GM19328 (cell line): ENCODE data around the gene CD82.
"Not testable (repeated sequence)": the region's sequence is repeated elsewhere in the genome, so short reads cannot be mapped to it uniquely, and the experiment has no call there.

Experiments
- ATAC-seq: cut with Tn5 transposase; IDR thresholded peaks from one replicate; pipeline ENCODE4 v1.9.1; 2021; ENCODE audit warnings: mild to moderate bottlenecking, moderate library complexity; ENCODE audit not compliant: unreplicated experiment

Gene CD82

DNA sequence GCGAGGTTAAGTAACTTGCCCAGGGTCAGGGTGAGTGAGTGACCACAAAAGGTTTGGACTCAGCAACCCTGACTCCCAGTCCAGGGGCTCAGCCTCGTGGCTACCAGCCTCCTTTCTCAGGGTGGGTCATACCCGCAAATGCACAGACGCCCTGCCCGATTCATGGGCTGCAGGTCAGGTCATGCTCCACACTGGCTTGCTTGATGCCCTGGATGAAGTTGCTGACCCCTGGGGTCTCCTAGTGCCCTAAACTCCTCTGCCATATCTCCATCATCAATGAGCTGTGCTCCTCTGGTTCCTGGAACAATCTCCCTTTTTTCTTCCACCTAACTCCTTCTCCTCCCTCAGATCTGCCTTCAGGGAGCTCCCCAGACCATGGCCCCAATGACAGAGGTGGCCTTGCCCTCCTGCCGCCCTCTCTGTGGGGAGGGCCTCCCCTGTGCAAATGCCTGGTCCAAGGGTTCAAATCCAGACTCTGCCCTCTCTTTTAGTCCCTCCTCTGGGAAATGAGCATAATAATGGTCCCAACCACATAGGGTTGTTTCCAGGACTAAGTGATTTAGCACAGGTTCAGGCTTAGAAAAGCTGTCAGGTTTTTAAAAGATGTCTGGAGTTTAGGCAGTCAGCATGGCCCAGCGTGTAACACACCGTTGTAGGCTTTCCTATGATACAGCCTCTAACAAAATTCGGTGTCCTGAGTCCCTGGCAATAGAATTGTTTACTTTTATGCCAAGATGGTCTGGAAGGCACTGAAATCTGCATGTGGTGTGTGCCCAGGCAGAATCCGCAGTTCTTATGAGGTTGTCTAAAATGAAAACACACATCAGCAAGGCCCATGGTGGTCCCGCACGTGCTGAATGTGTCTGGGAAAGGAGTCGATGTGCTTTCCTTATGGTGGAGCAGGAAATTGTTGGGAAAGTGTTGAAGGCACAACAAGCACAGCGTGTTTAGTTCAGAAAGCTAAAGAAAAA is 63.6 kb downstream of the CD82 start:
- no peak for ATAC-seq

DNA sequence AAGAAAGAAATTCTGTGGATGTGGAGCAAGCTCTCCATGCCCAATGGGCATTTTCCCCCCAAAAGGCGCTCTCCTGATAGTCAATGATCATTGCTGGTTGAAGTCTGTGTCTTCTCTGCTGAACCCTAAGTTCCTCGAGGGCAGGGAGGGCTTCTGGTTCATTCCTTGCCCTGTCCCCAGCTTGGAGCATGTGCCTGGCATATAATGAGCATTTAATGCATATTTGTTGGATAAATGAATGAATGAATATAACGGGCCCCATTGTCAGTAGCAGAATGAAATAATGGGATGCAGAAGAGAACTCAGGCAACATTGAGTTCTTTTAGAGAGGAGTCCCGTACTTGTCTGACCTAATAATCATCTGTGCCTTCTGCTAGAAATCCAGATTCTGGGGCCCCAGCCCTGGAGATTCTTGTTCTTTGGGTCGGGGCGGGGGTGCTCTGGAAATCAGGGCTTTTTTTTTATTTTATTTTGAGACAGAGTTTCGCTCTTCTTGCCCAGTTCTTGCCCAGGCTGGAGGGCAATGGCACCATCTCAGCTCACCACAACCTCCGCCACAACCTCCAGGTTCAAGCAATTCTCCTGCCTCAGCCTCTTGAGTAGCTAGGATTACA is 64.4 kb downstream of the CD82 start:
- no peak for ATAC-seq

- no peak for ATAC-seq
Measured at GRCh38 chr11:44630511-44631210, 65.2 kb downstream of the CD82 start.

GRCh38 chr11:44631831-44632230 is 66.4 kb downstream of the CD82 start:
- ATAC-seq = no peak

DNA sequence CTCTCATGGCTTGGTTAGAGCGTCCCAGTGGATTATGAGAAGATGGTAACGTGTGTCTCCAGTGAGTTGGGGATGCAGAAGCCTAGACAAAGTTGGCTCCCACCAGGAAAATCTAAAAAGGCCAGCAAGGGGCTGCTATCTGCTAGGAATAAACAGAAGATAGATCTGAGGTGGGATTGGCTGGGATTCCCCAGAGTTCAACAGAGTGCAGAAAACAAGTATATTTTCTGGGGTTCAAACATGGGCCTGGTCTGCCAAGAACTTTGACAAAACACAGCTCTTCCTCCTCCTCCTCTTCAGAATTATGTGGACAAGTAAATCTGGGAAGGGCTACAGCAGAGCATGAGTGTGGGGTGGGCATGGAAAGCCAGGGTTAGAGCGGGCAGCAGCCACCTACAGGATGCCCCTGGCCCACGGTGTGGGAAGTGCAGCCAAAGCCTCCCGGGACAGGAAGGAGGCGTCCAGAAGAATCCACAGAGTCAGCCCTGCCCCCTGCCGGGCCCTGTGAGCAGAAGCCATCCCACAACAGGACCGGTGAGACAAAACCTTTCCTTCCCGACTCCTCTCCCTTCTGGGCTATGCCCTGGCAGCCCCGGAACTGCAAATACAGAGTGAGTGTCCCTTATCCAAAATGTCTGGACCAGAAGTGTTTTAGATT is 67.1 kb downstream of the CD82 start:
- no peak for ATAC-seq

DNA sequence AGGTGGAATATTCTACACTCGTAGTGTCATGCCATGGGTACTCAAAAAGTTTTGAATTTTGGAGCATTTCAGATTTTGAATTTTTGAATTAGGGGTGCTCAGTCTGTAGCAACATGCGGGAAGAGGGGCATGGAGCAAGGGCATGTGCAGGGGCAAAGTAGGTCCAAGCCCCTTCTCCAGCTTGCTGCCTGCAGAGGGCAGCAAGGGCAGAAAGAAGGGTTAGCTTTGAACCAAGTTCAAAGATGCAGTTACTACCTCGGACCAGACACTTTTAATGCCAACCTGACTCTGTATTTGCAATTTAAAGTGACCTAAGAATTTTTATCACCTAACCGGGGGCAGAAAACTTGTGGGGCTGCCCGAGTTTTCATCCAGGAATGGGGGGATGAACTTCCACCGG is 68.2 kb downstream of the CD82 start:
- no peak for ATAC-seq

- ATAC-seq = no peak
Measured at GRCh38 chr11:44634401-44635281, 69.2 kb downstream of the CD82 start.

DNA sequence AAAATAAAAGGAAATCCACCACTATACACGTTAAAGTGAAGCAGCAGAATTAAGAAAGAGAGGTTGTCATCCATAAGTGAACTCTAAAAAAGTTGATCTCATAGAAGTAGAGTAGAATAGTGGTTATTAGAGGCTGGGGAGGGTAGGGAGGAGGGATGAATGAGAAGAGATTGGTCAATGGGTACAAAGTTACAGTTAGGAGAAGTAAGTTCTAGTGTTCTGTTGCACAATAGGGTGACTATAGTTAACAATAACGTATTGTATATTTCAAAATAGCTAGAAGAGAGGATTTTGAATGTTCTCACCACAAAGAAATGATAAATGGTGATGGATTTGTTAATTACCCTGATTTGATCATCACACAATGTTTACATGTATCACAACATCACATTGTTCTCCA is 72.0 kb downstream of the CD82 start:
- ATAC-seq = no peak

GRCh38 chr11:44638032-44638431 is 72.6 kb downstream of the CD82 start:
- ATAC-seq = no peak

- ATAC-seq = no peak
Measured at GRCh38 chr11:44643217-44643616, 77.8 kb downstream of the CD82 start.

- no peak for ATAC-seq
Measured at GRCh38 chr11:44645827-44646226, 80.4 kb downstream of the CD82 start.

GRCh38 chr11:44647255-44647955 is 81.9 kb downstream of the CD82 start:
- not testable (repeated sequence) for ATAC-seq

DNA sequence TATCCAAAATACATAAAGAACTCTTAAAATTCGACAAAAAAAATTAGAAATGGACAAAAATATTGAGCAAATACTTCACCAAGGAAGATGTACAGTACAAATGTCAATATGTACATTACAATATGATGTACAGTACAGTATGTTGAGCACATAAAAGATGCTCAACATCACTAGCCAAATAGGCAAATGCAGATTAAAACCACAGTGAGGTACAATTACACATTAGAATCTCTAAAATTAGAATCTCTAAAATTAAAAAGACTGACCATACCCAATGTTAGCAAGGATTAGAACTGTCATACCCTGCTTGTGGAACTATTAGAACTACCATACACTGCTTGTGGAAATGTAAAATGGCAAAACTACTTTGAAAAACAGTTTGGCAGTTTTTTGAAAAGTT is 82.6 kb downstream of the CD82 start:
- ATAC-seq = no peak

DNA sequence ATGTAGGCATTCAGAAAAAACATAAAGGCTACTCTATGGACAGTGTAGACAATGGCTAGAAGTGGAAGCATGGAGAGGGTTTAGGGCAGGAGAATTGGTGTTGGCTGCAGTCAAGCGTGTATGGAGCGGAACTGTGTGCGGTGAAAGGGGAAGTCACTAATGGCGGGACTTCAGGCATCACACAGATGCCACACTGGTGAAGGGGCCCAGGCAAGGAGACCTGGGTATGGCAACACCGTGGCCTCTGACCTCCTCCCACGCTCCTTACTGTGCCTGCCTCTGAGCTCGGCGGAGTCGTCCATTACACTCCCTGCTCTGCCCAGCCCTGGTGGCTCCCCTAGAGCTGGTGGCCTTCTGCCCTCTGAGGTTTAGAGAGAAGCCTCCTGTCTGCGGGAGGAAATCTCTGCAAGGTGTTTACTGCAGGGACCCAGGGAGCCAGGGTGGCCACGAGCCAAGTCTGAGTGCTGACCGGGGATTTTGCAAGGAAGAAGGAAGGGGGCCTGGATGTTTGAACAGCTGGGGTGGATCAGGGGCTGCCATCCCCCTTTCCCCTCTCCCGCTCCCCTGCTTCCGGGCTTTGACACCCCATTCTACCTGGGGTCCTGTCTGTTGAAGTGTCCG is 86.2 kb downstream of the CD82 start:
- ATAC-seq = no peak

- ATAC-seq = no peak
Measured at GRCh38 chr11:44652901-44653644, 87.6 kb downstream of the CD82 start.

GRCh38 chr11:44654057-44654456 is 88.6 kb downstream of the CD82 start:
- ATAC-seq = no peak

DNA sequence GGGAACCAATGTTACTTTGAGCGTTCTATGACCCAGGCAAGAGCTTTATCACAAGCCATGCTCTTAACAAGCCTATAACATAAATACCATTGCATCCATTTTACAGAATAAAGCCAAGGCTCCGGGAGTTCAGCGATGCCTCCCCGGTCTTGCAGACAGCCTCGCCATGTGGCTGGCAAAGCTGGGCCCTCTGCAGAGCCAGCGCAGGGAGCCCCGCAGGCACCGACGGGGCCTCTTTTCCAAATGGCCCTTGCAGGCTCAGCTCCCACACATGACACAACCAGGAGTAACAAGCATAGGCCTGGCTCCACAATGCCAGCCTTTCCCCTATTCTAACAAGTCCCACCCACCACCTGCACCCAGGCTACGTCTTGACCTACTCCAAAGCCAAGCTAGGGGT is 89.1 kb downstream of the CD82 start:
- ATAC-seq = no peak

GRCh38 chr11:44657836-44658505 is 92.5 kb downstream of the CD82 start:
- no peak for ATAC-seq
